Kidney tubule cell (primary cell): ENCODE results near the gene ZNF611.
"Not testable (repeated sequence)": the region's sequence is repeated elsewhere in the genome, so short reads cannot be mapped to it uniquely, and the experiment has no call there.

Source experiments
- DNase-seq: peaks from one replicate; pipeline ENCODE4 v3.0.0-alpha.2; 2018; ENCODE audit warnings: low spot score

Gene ZNF611

GRCh38 chr19:52734893-52735661 lies at the start of gene ZNF611:
Gene ZNF611 (minus strand): TSS chr19:52735044. CDS start chr19:52715894, 19,150 bp downstream.
- DNase-seq, result peak; percentile 97

GRCh38 chr19:52782864-52783263 lies 48.0 kb upstream of the ZNF611 start:
- DNase-seq, result not testable (repeated sequence)

- no peak for DNase-seq
Observed at GRCh38 chr19:52778811-52779210, 44.0 kb upstream of the ZNF611 start.

GRCh38 chr19:52756447-52756846 lies 21.6 kb upstream of the ZNF611 start:
- DNase-seq, result not testable (repeated sequence)

- no peak for DNase-seq
Observed at GRCh38 chr19:52749780-52750179, 14.9 kb upstream of the ZNF611 start.

GRCh38 chr19:52748336-52748950 lies 13.6 kb upstream of the ZNF611 start:
- peak; percentile 53 for DNase-seq

GRCh38 chr19:52745919-52746318 lies 11.1 kb upstream of the ZNF611 start:
- not testable (repeated sequence) for DNase-seq

GRCh38 chr19:52743091-52743490 lies 8.2 kb upstream of the ZNF611 start:
- DNase-seq, result no peak

GRCh38 chr19:52742516-52742915 lies 7.7 kb upstream of the ZNF611 start:
- DNase-seq, result no peak

GRCh38 chr19:52741951-52742485 lies 7.2 kb upstream of the ZNF611 start:
- no peak for DNase-seq

- not testable (repeated sequence) for DNase-seq
Observed at GRCh38 chr19:52741371-52741770, 6.5 kb upstream of the ZNF611 start.

- no peak for DNase-seq
Observed at GRCh38 chr19:52739576-52739975, 4.7 kb upstream of the ZNF611 start.

GRCh38 chr19:52735734-52736133 lies 890 bp upstream of the ZNF611 start:
- DNase-seq, result peak; percentile 96

GRCh38 chr19:52734331-52734892 lies 432 bp downstream of the ZNF611 start:
- DNase-seq, result peak; percentile 16

- DNase-seq, result not testable (repeated sequence)
Observed at GRCh38 chr19:52726051-52726450, 8.8 kb downstream of the ZNF611 start.

- no peak for DNase-seq
Observed at GRCh38 chr19:52725528-52725961, 9.3 kb downstream of the ZNF611 start.

- DNase-seq, result no peak
Observed at GRCh38 chr19:52724701-52725514, 9.9 kb downstream of the ZNF611 start.

GRCh38 chr19:52723907-52724598 lies 10.8 kb downstream of the ZNF611 start:
- DNase-seq, result peak; percentile 43

GRCh38 chr19:52722062-52723003 lies 12.5 kb downstream of the ZNF611 start:
- DNase-seq, result peak; percentile 88

GRCh38 chr19:52720541-52720940 lies 14.3 kb downstream of the ZNF611 start:
- not testable (repeated sequence) for DNase-seq
